CD4-positive, alpha-beta T cell (primary cell): ENCODE measurements around the gene IGSF23. TPM values are rescaled to one million over a fixed set of nuclear protein-coding genes. Genes with fewer than 3 reads are reported as not detected.
"Not testable (repeated sequence)": the region's sequence is repeated elsewhere in the genome, so short reads cannot be mapped to it uniquely, and the experiment has no call there.

ENCODE experiments used
- ATAC-seq: fragments of 200-7000 bp; cut with Tn5 transposase; one replicate; pipeline ENCODE4 v1.10.0; 2022; ENCODE audit warnings: mild to moderate bottlenecking; ENCODE audit not compliant: poor library complexity
- CTCF ChIA-PET: fragments of 350-600 bp; sonication (Branson Sonifier 250); formaldehyde crosslinking; loops from one replicate; lab custom pipeline; 2021; ENCODE audit warnings: antibody characterized with exemption, inconsistent platforms; lab: Charles Lee
- POLR2A ChIA-PET: fragments of 350-600 bp; sonication (Branson Sonifier 250); formaldehyde crosslinking; loops from one replicate; lab custom pipeline; 2021; ENCODE audit warnings: antibody characterized with exemption, inconsistent platforms; lab: Charles Lee
- DNase-seq, 14 experiments: peaks; one replicate each; pipeline ENCODE4 v3.0.0-alpha.2; 2013 to 2020; ENCODE audit warnings: mixed read lengths in 2 of 14
- H3K27ac ChIP-seq, 2 donors: one replicate each; pipeline versions ENCODE4 v1.5.1 to v1.7.0; 2013; ENCODE audit warnings: low read length in 2 of 2, low read depth in 1 of 2, mild to moderate bottlenecking in 1 of 2
- H3K27me3 ChIP-seq, 2 experiments: 1 replicate in 1 of 2; 2 replicates in 1 of 2; pipeline versions ENCODE4 v1.6.1 to v1.7.0; 2013; ENCODE audit warnings: low read length in 2 of 2, control low read depth in 1 of 2, mild to moderate bottlenecking in 1 of 2, moderate library complexity in 1 of 2; ENCODE audit not compliant: insufficient read depth in 2 of 2, control insufficient read depth in 1 of 2
- H3K36me3 ChIP-seq: one replicate; pipeline ENCODE4 v1.6.1; 2013; ENCODE audit warnings: low read length, control low read depth; ENCODE audit not compliant: insufficient read depth
- H3K4me1 ChIP-seq: one replicate; pipeline ENCODE4 v1.6.1; 2013; ENCODE audit warnings: low read length, control low read depth; ENCODE audit not compliant: insufficient read depth
- H3K4me3 ChIP-seq: one replicate; pipeline ENCODE4 v1.5.1; 2013; ENCODE audit warnings: mild to moderate bottlenecking, low read length, moderate library complexity
- H3K9me3 ChIP-seq, 2 experiments: 1 replicate in 1 of 2; 2 replicates in 1 of 2; pipeline versions ENCODE4 v1.6.1 to v1.7.0; 2013; ENCODE audit warnings: low read length in 2 of 2, mild to moderate bottlenecking in 2 of 2, control low read depth in 1 of 2, moderate library complexity in 1 of 2; ENCODE audit not compliant: control insufficient read depth in 1 of 2, insufficient read depth in 1 of 2
- H3K27ac Mint-ChIP-seq: one replicate; pipeline ENCODE4 v1.8.0; 2020; ENCODE audit warnings: mixed read lengths
- H3K27me3 Mint-ChIP-seq: one replicate; pipeline ENCODE4 v1.8.0; 2021; ENCODE audit warnings: mixed read lengths
- H3K36me3 Mint-ChIP-seq: one replicate; pipeline ENCODE4 v1.8.0; 2021; ENCODE audit warnings: low read depth, mixed read lengths
- H3K4me1 Mint-ChIP-seq: one replicate; pipeline ENCODE4 v1.8.0; 2021; ENCODE audit warnings: low read depth, mixed read lengths
- H3K4me3 Mint-ChIP-seq: one replicate; pipeline ENCODE4 v1.8.0; 2020; ENCODE audit warnings: mild to moderate bottlenecking, mixed read lengths
- H3K9me3 Mint-ChIP-seq: one replicate; pipeline ENCODE4 v1.8.0; 2020; ENCODE audit warnings: mixed read lengths
- CTCF ChIP-seq: fragments of 200-600 bp; IDR thresholded peaks from one replicate; pipeline ENCODE4 v1.8.0; 2022; ENCODE audit warnings: antibody characterized with exemption, mild to moderate bottlenecking
- intact Hi-C, 2 experiments: fragments of 100-400 bp; cut with DNase I in 1 of 2; cut with micrococcal nuclease in 1 of 2; formaldehyde crosslinking; loops; one replicate each; pipeline versions ENCODE4 v1.15.1 to v1.9.0; 2023 to 2025; cut with DNase I, micrococcal nuclease
- total RNA-seq, 174 experiments: library from RNA in 2 of 174; stranded (reverse) in 2 of 174; gene quantifications; one replicate each; pipeline ENCODE4 v1.2.3 and lab custom pipeline; 2021 to 2026

IGSF23 gene
- total RNA-seq, 2 experiments from 2014 or later, result not detected

DNA sequence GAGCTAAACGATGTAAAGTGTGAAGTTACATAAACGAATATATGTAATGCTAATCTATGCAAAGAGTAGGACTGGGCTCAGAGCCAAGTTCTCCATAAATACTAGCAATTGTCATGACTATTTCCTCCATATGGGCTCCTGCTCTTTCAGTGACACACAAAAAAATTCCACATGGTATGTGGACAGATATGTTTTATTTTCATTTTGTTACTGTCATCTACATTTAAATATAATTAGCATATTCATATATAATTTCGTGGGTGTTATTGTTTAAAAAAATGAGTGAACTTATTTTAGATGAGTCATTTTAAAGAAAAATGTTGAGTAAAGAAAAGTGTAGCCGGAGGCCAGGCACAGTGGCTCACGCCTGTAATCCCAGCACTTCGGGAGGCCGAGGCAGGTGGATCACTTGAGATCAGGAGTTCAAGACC, 5.0 kb upstream of the IGSF23 start:
- H3K36me3 Mint-ChIP-seq, result no peaks in the 10 kb centered on the region
- no peaks in the 10 kb centered on the region for H3K36me3 ChIP-seq
- H3K9me3 Mint-ChIP-seq, result no peaks in the 10 kb centered on the region
- intact Hi-C loops, result no loop called here
- ChIA-PET CTCF (no interaction called here), POLR2A (no interaction called here)
- no peak overlapping the region for H3K4me3 ChIP-seq
- no peak overlapping the region for H3K27ac ChIP-seq
- H3K9me3 ChIP-seq, result peaks cover 0 to 11% of the 10 kb centered on the region in 2 experiments
- no peak for DNase-seq
- H3K27me3 ChIP-seq, result no peaks in the 10 kb centered on the region
- no peak overlapping the region for H3K27ac Mint-ChIP-seq
- no peaks in the 10 kb centered on the region for H3K27me3 Mint-ChIP-seq
- TF ChIP-seq CTCF, result no peak
- H3K4me1 Mint-ChIP-seq, result peaks cover 14% of the 10 kb centered on the region
- no peaks in the 10 kb centered on the region for H3K4me1 ChIP-seq
- no peak for ATAC-seq
- H3K4me3 Mint-ChIP-seq, result no peak overlapping the region

DNA sequence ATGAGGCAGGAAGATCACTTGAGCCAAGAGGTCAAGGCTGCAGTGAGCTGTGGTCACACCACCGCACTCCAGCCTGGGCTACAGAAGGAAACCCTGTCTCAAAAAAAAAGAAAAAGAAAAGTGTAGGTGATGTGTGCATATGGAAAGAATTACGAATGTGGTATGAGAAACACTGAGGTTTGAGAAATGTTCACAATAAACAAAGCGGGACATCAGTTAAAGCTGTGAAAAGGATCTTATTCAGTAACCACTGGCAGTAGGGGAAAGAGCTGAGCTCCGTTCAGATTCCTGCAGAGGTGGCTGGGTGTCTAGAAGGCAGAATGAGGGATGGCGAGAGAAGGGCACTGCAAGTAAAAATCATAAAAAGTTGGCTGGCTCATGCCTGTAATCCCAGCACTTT, 4.1 kb upstream of the IGSF23 start:
- Histone ChIP-seq H3K27ac (no peak overlapping the region), H3K27me3 (no peaks in the 10 kb centered on the region), H3K4me1 (no peaks in the 10 kb centered on the region), H3K9me3 (peaks cover 0 to 19% of the 10 kb centered on the region in 2 experiments), H3K4me3 (no peak overlapping the region), H3K36me3 (no peaks in the 10 kb centered on the region)
- CTCF ChIA-PET, result no interaction called here
- DNase-seq, result no peak
- no peaks in the 10 kb centered on the region for H3K36me3 Mint-ChIP-seq
- H3K4me3 Mint-ChIP-seq, result no peak overlapping the region
- no peaks in the 10 kb centered on the region for H3K9me3 Mint-ChIP-seq
- H3K27me3 Mint-ChIP-seq, result no peaks in the 10 kb centered on the region
- intact Hi-C loops, result no loop called here
- no peak for ATAC-seq
- H3K4me1 Mint-ChIP-seq, result peaks cover 14% of the 10 kb centered on the region
- POLR2A ChIA-PET, result no interaction called here
- no peak for TF ChIP-seq CTCF
- no peak overlapping the region for H3K27ac Mint-ChIP-seq

DNA sequence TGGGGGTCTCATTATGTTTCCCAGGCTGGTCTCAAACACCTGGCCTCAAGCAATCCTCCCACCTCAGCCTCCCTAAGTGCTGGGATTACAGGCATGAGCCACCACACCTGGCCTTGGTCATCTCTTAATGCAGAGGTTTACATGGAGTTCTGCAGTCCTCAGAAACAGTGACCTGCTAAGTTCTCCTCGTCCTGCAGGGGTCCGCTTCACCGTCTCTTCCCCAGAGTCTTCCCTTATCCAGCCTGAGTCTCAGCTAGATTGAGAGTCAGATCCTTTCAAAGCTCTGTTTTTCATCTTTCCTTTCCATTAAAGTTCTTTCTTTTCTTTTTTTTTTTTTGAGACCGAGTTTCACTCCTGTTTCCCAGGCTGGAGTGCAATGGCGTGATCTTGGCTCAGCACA, 2.9 kb upstream of the IGSF23 start:
- ATAC-seq, H3K4me3 ChIP-seq, H3K27ac Mint-ChIP-seq, POLR2A ChIA-PET, H3K4me3 Mint-ChIP-seq, H3K36me3 ChIP-seq, intact Hi-C loops, H3K27ac ChIP-seq, H3K4me1 ChIP-seq, H3K9me3 Mint-ChIP-seq, H3K36me3 Mint-ChIP-seq, H3K27me3 ChIP-seq, DNase-seq, H3K27me3 Mint-ChIP-seq: not testable (repeated sequence)
- H3K9me3 ChIP-seq, result peaks cover 0 to 23% of the 10 kb centered on the region in 2 experiments
- H3K4me1 Mint-ChIP-seq, result peaks cover 14% of the 10 kb centered on the region
- CTCF ChIA-PET, result interaction anchor here (0.7 kb wide), 1 partner anchor 428 kb away, joined by 3 read pairs; no protein-coding TSS in a partner anchor

DNA sequence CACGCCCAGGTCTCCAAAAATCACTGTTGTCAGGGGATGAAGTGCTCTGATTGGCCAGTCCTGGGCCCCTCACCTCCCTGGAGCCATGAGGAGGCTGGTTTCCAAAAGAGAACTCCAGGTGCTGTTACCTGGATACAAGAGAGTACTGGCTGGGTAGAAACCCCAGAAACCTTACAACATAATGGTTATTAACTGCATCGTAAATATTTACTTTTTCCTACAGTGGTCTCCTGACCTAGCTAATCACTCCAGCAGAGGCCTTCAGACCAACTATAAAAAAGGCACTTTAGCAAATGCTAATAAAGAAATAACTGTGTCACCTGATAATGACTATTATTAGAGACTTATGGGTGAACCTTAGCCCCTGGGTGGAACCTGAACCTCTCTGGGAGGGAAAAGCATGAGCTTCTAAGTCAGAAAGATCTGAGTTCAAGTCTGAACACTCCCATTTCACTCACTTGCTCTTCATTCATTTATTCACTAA, 1.5 kb upstream of the IGSF23 start:
- Histone ChIP-seq H3K27ac (no peak overlapping the region), H3K4me3 (no peak overlapping the region), H3K36me3 (no peaks in the 10 kb centered on the region), H3K4me1 (no peaks in the 10 kb centered on the region), H3K27me3 (no peaks in the 10 kb centered on the region), H3K9me3 (peaks cover 0 to 14% of the 10 kb centered on the region in 2 experiments)
- DNase-seq (no peak), ATAC-seq (no peak)
- CTCF ChIA-PET, result no interaction called here
- Mint-ChIP-seq H3K9me3 (no peaks in the 10 kb centered on the region), H3K27ac (no peak overlapping the region), H3K4me1 (peaks cover 13% of the 10 kb centered on the region), H3K4me3 (no peak overlapping the region), H3K27me3 (no peaks in the 10 kb centered on the region), H3K36me3 (no peaks in the 10 kb centered on the region)
- POLR2A ChIA-PET, result no interaction called here
- no peak for TF ChIP-seq CTCF
- intact Hi-C loops, result no loop called here
